NCI-H526 (cell line): ENCODE results near the gene TP53I11.

ENCODE experiments used
- DNase-seq, 2 experiments: peaks; one replicate each; lab custom pipeline; 2025; lab: John Stamatoyannopoulos, UW

The TP53I11 gene, protein sequence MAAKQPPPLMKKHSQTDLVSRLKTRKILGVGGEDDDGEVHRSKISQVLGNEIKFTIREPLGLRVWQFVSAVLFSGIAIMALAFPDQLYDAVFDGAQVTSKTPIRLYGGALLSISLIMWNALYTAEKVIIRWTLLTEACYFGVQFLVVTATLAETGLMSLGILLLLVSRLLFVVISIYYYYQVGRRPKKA

DNA sequence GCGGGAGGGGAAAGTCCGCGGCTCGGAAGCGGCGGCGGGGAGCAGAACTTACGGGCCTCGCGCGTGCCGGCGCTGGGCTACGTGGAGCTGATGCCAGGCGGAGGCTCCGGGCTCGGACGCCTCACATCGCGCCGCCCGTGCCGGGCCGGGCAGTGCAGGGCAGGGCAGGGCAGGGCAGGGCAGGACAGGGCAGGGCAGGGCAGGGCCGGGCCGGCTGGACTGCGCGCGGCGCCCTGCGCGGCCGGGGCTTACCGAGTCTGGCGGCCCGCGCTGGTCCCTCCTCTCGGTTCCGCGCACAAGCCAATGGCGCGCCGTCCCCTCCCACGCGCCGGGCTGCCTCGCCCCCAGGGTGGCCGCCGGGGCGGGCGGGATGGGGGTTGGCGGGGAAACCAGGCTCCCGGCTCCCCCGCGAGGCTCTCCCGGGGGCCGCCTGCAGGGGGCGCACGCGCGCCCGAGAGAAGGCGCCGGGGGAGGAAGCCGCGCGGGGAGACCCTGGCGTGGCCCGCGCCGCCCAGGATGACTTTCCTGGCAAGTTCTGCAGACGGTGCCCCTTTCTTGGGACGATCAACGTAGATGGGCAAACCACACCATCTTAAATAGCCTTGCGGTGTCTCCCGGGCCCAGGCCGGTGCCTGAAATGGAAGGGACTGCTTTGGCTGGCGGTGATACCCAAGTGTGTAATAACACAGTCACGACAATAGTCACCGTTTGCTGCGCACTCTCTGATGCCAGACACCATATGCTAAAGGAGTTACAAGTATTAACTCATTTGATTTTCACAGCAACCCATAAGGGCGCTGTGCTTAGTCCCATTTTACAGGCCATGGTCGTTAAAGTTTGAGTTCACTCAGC, at the start of gene TP53I11:
Gene TP53I11, minus strand, starts transcription at position 259 of the 852 bp plus-strand sequence. CDS start 12,548 bp downstream, outside the sequence.
- peak in 1 of 2 experiments; percentile 81 for DNase-seq

GRCh38 chr11:44999068-44999467, 48.4 kb upstream of the TP53I11 start:
- no peak for DNase-seq

GRCh38 chr11:44998051-44998450, 47.4 kb upstream of the TP53I11 start:
- DNase-seq: no peak

GRCh38 chr11:44997566-44997965, 46.9 kb upstream of the TP53I11 start:
- no peak for DNase-seq

GRCh38 chr11:44994753-44995152, 44.1 kb upstream of the TP53I11 start:
- DNase-seq: no peak

GRCh38 chr11:44993971-44994704, 43.5 kb upstream of the TP53I11 start:
- no peak for DNase-seq

GRCh38 chr11:44992774-44993173, 42.1 kb upstream of the TP53I11 start:
- no peak for DNase-seq

DNA sequence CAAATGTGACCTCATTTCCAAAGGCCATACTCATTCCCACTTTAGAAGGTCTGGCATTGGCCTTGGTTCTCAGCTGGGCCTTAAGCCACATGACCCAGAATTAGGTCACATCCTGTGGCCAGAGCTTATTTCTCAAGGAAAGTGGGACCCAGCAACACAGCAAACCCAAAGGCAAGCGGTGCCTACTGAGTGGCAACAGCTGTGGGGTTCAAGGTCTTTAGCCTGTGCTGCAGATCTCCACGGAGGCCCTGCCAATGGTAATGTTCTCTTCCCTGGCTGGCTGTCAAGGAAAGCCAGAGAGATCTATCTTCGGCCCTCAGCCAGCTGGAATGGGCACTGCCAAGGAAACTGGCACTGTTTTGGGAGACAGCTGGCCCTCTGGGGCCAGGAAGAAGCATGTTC, 41.5 kb upstream of the TP53I11 start:
- no peak for DNase-seq

GRCh38 chr11:44990665-44991064, 40.0 kb upstream of the TP53I11 start:
- no peak for DNase-seq

- DNase-seq: no peak
Observed at GRCh38 chr11:44989831-44990566, 39.3 kb upstream of the TP53I11 start.

DNA sequence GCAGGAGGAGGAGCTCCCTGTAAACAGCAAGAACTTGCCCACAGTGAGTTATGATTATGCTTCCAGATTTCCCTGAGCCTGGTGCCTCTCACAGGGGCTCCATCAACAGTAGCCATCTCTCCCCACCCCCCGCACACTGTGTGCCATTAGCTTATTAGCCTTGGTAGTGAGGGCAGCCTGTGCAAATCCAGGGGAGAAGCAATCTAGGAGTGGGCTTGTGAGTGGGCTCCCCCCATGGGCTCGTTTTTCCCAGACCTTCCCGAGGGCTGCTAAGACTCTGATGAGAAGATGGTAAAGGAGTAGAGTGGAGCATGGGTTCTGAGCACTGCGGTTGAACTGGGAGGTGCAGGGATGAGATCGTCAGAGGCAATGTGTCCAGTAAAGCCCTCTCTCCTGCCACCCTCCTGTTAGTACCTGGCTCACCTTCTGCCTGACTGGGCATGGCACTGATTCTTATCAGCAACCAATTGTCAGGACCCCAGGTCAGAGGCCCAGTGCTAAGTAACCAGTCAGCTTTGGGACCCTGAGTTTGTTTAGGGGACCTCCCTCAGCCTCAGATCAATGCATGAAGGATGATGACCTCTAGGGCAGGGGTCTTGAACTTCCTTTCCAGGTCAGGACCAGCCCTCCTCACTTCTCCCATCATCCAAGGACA, 38.4 kb upstream of the TP53I11 start:
- DNase-seq: no peak

- no peak for DNase-seq
Observed at GRCh38 chr11:44988111-44988510, 37.4 kb upstream of the TP53I11 start.

GRCh38 chr11:44987506-44987905, 36.8 kb upstream of the TP53I11 start:
- DNase-seq: no peak

GRCh38 chr11:44986315-44986714, 35.6 kb upstream of the TP53I11 start:
- no peak for DNase-seq

GRCh38 chr11:44985721-44986120, 35.0 kb upstream of the TP53I11 start:
- no peak for DNase-seq

DNA sequence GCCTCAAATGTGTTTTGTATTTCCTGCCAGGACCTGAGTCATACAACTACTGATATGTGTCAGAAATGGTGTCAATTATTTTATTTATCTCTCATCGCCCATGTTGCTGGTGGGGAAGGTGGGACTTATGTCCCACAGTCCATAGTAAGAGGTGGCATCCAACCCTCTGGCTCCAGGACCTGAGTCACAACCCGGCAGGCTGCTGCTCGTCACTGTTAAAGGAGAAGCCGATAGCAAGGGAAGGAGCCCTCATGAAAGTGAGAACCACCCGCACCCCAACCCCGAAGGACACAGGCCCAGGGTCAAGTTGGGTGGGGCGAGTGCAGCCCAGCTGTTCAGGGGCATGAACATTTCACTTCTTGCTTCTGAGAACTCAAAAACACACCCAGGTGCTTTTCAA, 33.1 kb upstream of the TP53I11 start:
- no peak for DNase-seq

DNA sequence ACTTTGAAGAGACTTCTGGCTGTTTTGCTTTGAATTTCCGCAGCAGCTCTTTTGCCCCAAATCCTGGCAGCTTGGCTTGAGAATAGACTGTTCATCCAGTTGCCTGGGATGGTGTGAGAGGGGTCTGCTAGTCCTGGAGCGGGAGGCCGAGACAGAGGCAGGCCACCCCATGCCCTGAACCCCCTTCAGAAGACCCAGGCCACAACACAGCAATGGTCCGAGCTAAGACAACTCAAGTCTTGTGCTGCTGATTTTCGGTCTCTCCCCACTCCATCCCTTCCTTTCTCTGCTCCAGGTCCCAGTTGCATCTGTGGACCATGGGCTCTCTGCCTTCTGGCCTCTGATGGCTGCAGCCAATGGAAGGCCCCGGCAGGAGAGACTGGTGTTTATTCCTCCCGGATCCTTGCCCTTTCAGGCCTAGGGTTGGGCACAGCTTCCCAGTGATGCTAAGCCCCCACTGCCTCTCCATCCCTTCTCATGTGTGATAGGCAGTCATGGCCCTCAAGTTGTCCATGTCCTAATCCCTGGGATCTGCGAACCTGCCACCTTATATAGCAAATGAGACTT, 31.9 kb upstream of the TP53I11 start:
- DNase-seq: no peak

- no peak for DNase-seq
Observed at GRCh38 chr11:44980533-44981427, 30.1 kb upstream of the TP53I11 start.

DNA sequence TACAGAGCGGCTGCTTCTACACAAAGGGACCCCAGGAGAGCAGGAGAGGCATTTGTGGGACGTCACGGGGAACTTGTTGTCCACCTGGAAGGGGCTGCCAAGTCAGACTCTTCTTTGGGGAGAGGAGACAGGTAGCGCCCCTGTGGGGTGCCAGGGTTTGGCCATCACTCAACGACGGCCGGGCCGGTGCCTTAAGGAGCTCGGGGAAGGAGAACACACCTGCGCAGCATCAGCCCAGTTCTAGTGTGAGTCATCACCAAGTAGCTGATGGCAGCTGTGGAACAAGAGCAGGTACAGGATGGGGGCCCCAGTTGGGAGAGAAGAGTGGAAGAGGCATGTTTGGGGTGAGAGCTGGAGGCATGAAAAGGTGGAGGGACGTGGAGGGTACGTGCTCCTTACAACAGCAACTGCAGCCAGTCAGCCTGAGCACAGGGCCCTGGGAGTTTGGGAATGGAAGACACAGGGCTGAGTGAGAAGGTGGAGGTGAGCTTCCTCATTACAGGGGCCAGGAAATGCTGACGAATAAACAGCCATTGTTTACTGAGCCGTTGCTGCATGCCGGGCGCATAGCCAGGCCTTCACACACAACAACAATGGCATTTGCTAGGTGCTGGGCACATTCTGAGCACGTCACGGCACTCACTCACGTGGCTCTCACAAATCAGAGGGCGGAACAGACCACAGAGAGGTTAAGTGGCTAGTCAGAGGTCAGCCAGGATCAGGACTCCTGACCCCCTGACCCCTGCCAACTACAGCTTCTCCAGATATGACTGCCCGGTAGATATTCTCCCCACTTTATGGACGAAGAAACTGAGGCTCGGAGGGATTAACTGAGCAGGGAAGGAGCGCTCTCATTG, 29.1 kb upstream of the TP53I11 start:
- DNase-seq: peak in 1 of 2 experiments; percentile 42
